ENCODE measurements around the gene HRH1. TPM values are rescaled to one million over a fixed set of nuclear protein-coding genes. Genes with fewer than 3 reads are reported as not detected.

HRH1 gene
- total and polyA plus RNA-seq, 2 donors (not counting 1 experiment from before 2014, with no cell fraction given), result not detected

DNA sequence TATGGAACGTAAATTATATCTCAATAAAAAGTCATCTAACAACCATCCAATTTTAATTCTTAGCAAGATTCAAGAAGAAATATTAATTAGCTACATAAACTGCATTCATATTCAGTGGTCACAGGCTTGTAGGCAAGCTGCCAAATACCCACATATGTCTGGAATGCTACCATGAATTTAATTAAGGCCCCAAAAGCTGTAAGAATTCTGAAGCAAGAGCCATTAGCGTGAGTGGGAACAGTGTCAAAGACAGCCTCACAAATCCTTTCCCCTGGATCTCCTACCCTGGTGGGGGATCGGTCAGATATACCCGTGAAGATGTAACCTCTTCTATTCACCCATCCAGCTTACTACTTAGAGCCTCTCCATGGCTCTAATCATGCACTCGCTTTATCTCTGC is 157.9 kb downstream of the HRH1 start:
- ChIA-PET CTCF (interaction anchor here (1.9 to 2.2 kb wide), 2 partner anchors 73 to 76 kb away, joined by 5 to 7 read pairs; no protein-coding TSS in a partner anchor), POLR2A (no interaction called here)
- H3K9me3 Mint-ChIP-seq (ENCODE audit: insufficient read depth), result no peaks in the 10 kb centered on the region
- Histone ChIP-seq H3K9ac (ENCODE audit: low read length) (no peak overlapping the region), H4K20me1 (ENCODE audit: control insufficient read depth, insufficient read depth, low read length, poor library complexity, severe bottlenecking) (no peaks in the 10 kb centered on the region), H3K4me2 (replicated peaks; ENCODE audit: low read depth, low read length, poor library complexity, severe bottlenecking) (no peak overlapping the region), H3K27me3 (replicated peaks in 1 of 4; ENCODE audit: control extremely low read depth in 1 of 4, control insufficient read depth in 3 of 4, insufficient read depth in 4 of 4, low read length in 3 of 4) (no peaks in the 10 kb centered on the region), H3K4me1 (ENCODE audit: control insufficient read depth in 2 of 2, insufficient read depth in 2 of 2, low read length in 2 of 2) (no peaks in the 10 kb centered on the region), H2AFZ (ENCODE audit: insufficient read depth, low read depth, low read length, poor library complexity, severe bottlenecking) (no peak overlapping the region), H3K4me3 (ENCODE audit: control extremely low read depth in 1 of 5, extremely low read depth in 1 of 5, insufficient read depth in 1 of 5, low read depth in 2 of 5, low read length in 4 of 5) (no peak overlapping the region), H3K9me3 (ENCODE audit: control extremely low read depth in 1 of 3, control insufficient read depth in 2 of 3, insufficient read depth in 1 of 3, low read length in 2 of 3) (no peaks in the 10 kb centered on the region), H3K27ac (ENCODE audit: low read length in 2 of 2) (no peak overlapping the region), H3K36me3 (replicated peaks in 1 of 2; ENCODE audit: control extremely low read depth in 1 of 2, control insufficient read depth in 1 of 2, extremely low read depth in 1 of 2, insufficient read depth in 2 of 2, low read length in 1 of 2) (peaks cover 17 to 72% of the 10 kb centered on the region in 2 experiments), H3K79me2 (ENCODE audit: control insufficient read depth, insufficient read depth, low read length) (no peaks in the 10 kb centered on the region)
- H3K27ac Mint-ChIP-seq, result no peak overlapping the region
- H3K4me1 Mint-ChIP-seq, result no peaks in the 10 kb centered on the region
- ATAC-seq (ENCODE audit: low read depth), result no peak
- DNase-seq, result no peak
- TF ChIP-seq CTCF (IDR thresholded peaks at IDR 0.05) (no peak), EZH2 (IDR thresholded peaks at IDR 0.05; ENCODE audit: borderline replicate concordance, insufficient read depth, low read depth, low read length, poor library complexity, severe bottlenecking) (no peak)
- no peak overlapping the region for H3K4me3 Mint-ChIP-seq
- intact Hi-C loops (cut with micrococcal nuclease), result no loop called here
- H3K27me3 Mint-ChIP-seq, result no peaks in the 10 kb centered on the region
- WGBS (ENCODE audit: insufficient coverage), result 100% methylated on average over 1 of the region's 5 CpGs

Small RNAs within 50 kb of the gene (small RNA-seq; reads per million reads assigned to genes)
- not detected for gene AC083855.1 (ENCODE audit: insufficient read length, low read depth, low replicate concordance)

Other genes with a start within 250 kb of the HRH1 start
- gene SLC6A1, start 161.7 kb upstream of the HRH1 start, total RNA-seq, result not detected in 2 replicates
- not detected in 2 replicates for gene SLC6A1, start 161.7 kb upstream of the HRH1 start, polyA plus RNA-seq
- 66.4 and 72.7 TPM in 2 replicates for gene ATG7, start 117.9 kb downstream of the HRH1 start, total RNA-seq
- 10.5 and 13.9 TPM in 2 replicates for gene ATG7, start 117.9 kb downstream of the HRH1 start, polyA plus RNA-seq